Measurements from ENCODE around the gene ARFGEF3.

Gene ARFGEF3

GRCh38 chr6:138266095-138266494, 104.4 kb downstream of the ARFGEF3 start:
- Histone ChIP-seq H3K27me3 (replicated peaks) (no peaks in the 10 kb centered on the region), H3K27ac (no peak overlapping the region), H3K36me3 (replicated peaks) (no peaks in the 10 kb centered on the region), H3K4me3 (ENCODE audit: low read depth, low read length) (no peak overlapping the region)
- no peak for DNase-seq
- in situ Hi-C loops (cut with HindIII; ENCODE audit: low pct_ligation_motif_present, low sequenced_read_pairs), result no loop called here
- no peak for TF ChIP-seq CTCF (IDR thresholded peaks at IDR 0.05; ENCODE audit: low read depth, low read length, missing control alignments)

GRCh38 chr6:138267971-138268895, 106.5 kb downstream of the ARFGEF3 start:
- Histone ChIP-seq H3K27ac (no peak overlapping the region), H3K36me3 (replicated peaks) (no peaks in the 10 kb centered on the region), H3K27me3 (replicated peaks) (no peaks in the 10 kb centered on the region), H3K4me3 (ENCODE audit: low read depth, low read length) (no peak overlapping the region)
- no peak for TF ChIP-seq CTCF (IDR thresholded peaks at IDR 0.05; ENCODE audit: low read depth, low read length, missing control alignments)
- no peak for DNase-seq
- in situ Hi-C loops (cut with HindIII; ENCODE audit: low pct_ligation_motif_present, low sequenced_read_pairs), result no loop called here

- no peak overlapping the region for H3K27ac ChIP-seq
- in situ Hi-C loops (cut with HindIII; ENCODE audit: low pct_ligation_motif_present, low sequenced_read_pairs), result no loop called here
Observed at GRCh38 chr6:138271451-138271850, 109.7 kb downstream of the ARFGEF3 start.

DNA sequence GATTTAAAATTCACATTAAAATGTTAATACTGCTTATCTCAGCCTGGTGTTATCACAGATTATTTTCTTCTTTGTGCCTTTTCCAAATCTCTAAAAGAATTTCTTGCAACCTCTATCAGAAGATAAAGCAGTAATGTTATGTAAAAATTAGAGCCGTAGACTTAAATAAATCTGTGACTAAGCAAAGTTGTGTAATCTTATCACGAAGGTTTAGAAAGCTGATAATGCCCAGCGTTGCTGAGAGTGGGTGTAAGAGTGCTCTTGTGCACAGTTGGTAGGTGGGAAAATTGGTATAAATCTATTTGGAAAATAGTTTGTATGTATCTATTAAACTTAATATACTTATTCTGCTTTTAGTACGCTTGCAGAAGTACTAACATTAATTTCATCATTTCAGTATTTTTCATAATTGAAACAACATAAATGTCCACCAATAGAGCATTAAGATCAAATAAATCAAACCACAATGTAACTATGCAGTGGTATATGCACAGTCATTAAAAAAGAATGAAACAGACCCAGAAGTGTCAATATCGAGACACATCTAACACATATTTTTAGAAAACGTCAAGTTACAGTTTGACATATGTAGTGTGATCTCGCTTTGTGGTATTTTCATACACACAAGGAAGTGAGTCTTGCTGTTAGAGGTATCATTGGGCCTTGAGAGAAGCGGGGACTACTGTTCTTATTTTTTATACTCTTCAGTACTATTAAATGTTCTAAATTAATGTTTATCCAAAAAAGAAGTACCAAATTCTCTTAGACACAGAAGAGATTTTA, 111.0 kb downstream of the ARFGEF3 start:
- Histone ChIP-seq H3K27me3 (replicated peaks) (no peaks in the 10 kb centered on the region), H3K27ac (no peak overlapping the region), H3K4me3 (ENCODE audit: low read depth, low read length) (no peak overlapping the region), H3K36me3 (replicated peaks) (no peaks in the 10 kb centered on the region)
- TF ChIP-seq CTCF (IDR thresholded peaks at IDR 0.05; ENCODE audit: low read depth, low read length, missing control alignments), result no peak
- peak; percentile 30 for DNase-seq
- in situ Hi-C loops (cut with HindIII; ENCODE audit: low pct_ligation_motif_present, low sequenced_read_pairs), result no loop called here

More at GRCh38 chr6:138271451-138271850, 109.7 kb downstream of the ARFGEF3 start:
- Histone ChIP-seq H3K27me3 (replicated peaks) (no peaks in the 10 kb centered on the region), H3K36me3 (replicated peaks) (no peaks in the 10 kb centered on the region), H3K4me3 (ENCODE audit: low read depth, low read length) (no peak overlapping the region)
- DNase-seq, result no peak
- TF ChIP-seq CTCF (IDR thresholded peaks at IDR 0.05; ENCODE audit: low read depth, low read length, missing control alignments), result no peak

DNA sequence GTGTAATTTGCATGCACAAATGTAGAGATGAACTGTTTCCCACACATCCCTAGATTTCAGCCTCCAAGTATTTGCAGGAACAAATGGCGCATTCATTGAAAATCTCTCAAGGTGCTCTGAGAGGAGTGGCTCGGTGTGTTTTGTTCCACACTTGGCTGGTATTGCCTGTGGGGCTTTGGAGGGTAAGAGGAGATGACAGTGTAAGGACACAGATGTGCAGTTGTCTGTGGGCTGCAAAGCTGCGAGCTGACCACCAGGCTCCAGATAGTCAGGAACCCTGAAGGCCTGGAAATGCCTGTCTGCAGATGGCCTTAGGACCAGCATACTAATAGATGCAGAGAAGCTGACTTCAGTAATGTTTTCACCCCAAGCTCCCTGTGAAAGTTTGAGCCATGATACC, 114.2 kb downstream of the ARFGEF3 start:
- in situ Hi-C loops (cut with HindIII; ENCODE audit: low pct_ligation_motif_present, low sequenced_read_pairs), result no loop called here
- Histone ChIP-seq H3K36me3 (replicated peaks) (no peaks in the 10 kb centered on the region), H3K4me3 (ENCODE audit: low read depth, low read length) (no peak overlapping the region), H3K27me3 (replicated peaks) (no peaks in the 10 kb centered on the region), H3K27ac (no peak overlapping the region)
- TF ChIP-seq CTCF (IDR thresholded peaks at IDR 0.05; ENCODE audit: low read depth, low read length, missing control alignments), result peak; percentile 29
- no peak for DNase-seq

Data from brain microvascular endothelial cell (primary cell).